T-helper 17 cell (primary cell): Measurements from ENCODE around the gene ITGA11. TPM values are rescaled to one million over a fixed set of nuclear protein-coding genes. Genes with fewer than 3 reads are reported as not detected.

Experiments used
- ATAC-seq: fragments of 150-1000 bp; cut with Tn5 transposase; 2 replicates; pipeline ENCODE4 v1.10.0; 2021; ENCODE audit warnings: mild to moderate bottlenecking, moderate library complexity
- DNase-seq, 3 donors: peaks; one replicate each; pipeline versions ENCODE4 v3.0.0 to v3.0.0-alpha.2; 2020 to 2021
- H3K9me3 ChIP-seq: one replicate; pipeline ENCODE4 v1.7.0; 2013; ENCODE audit warnings: low read length, mild to moderate bottlenecking; ENCODE audit not compliant: control insufficient read depth, poor library complexity, severe bottlenecking
- H3K27ac Mint-ChIP-seq: one replicate; pipeline ENCODE4 v1.8.0; 2022; ENCODE audit warnings: mild to moderate bottlenecking, moderate library complexity, mixed read lengths
- H3K27me3 Mint-ChIP-seq: one replicate; pipeline ENCODE4 v1.8.0; 2022; ENCODE audit warnings: mixed read lengths
- H3K36me3 Mint-ChIP-seq: one replicate; pipeline ENCODE4 v1.8.0; 2022; ENCODE audit warnings: low read depth, mixed read lengths
- H3K4me1 Mint-ChIP-seq: one replicate; pipeline ENCODE4 v1.8.0; 2022; ENCODE audit warnings: mild to moderate bottlenecking, mixed read lengths
- H3K4me3 Mint-ChIP-seq: one replicate; pipeline ENCODE4 v1.8.0; 2022; ENCODE audit warnings: mild to moderate bottlenecking, moderate library complexity, mixed read lengths
- total RNA-seq, 4 donors: library from RNA in 2 of 4; stranded (reverse) in 2 of 4; gene quantifications; one replicate each; pipeline ENCODE4 v1.2.3 and lab custom pipeline; 2022 to 2026

The ITGA11 gene
- total RNA-seq, 2 donors from 2014 or later: 0.17 TPM; not detected in 1

DNA sequence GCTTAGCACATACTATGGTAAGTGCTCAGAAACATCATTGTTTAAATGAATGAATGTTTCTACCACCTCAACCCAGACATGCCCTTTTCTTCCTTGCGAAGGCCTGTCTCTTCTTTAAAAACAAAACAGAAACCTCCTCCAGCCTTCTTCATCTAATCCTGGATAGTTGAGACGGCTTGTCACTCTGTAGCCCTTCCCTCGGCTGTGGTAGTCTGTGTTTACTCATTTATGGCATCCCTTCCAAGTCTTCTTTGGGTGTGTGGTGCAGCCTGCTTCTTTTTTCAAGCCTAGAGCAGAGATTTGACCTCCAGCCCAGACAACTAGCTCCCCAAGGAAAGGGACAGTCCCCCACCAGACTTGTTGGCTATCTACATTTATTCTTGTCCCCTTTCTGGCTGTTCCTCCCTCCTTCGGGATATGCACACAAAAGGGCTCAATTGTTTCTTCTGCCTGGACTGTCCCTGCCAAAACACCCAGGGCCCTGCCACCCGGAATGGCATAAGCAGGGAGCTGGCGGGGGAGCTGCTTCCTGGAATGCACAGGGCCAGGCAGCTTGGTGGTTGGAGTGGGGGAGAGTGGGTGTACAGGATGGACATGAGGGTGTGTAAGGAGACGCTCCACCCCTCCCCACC, 67.8 kb downstream of the ITGA11 start:
- ATAC-seq: no peak
- H3K27ac Mint-ChIP-seq: no peak overlapping the region
- H3K4me3 Mint-ChIP-seq: no peak overlapping the region

DNA sequence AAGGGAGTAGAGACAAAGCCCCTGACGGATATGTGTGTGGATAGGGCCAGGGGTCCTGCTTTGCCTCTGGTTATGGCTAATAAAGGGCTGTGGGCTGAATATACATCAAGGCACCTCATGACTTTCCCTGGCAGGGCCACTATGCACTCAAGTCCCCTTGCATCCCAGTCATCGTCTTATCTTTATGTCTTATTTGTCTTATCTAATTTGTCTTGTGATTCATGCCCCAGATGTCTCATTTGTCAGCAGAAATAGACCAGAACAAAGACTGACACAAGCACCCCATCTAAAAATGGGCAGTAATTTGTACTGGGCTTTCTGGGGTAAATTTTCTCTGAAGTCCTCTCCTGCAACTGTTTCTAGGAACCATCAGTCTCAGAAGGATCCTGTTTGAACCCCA, 68.6 kb downstream of the ITGA11 start:
- ATAC-seq: no peak
- Mint-ChIP-seq H3K4me3 (no peak overlapping the region), H3K27me3 (peaks cover 8% of the 10 kb centered on the region), H3K36me3 (no peaks in the 10 kb centered on the region), H3K27ac (no peak overlapping the region), H3K4me1 (no peaks in the 10 kb centered on the region)
- no peak for DNase-seq
- no peaks in the 10 kb centered on the region for H3K9me3 ChIP-seq

More for the DNA sequence above, 67.8 kb downstream of the ITGA11 start:
- no peak for DNase-seq
- Mint-ChIP-seq H3K36me3 (no peaks in the 10 kb centered on the region), H3K27me3 (peaks cover 14% of the 10 kb centered on the region), H3K4me1 (no peaks in the 10 kb centered on the region)
- no peaks in the 10 kb centered on the region for H3K9me3 ChIP-seq

DNA sequence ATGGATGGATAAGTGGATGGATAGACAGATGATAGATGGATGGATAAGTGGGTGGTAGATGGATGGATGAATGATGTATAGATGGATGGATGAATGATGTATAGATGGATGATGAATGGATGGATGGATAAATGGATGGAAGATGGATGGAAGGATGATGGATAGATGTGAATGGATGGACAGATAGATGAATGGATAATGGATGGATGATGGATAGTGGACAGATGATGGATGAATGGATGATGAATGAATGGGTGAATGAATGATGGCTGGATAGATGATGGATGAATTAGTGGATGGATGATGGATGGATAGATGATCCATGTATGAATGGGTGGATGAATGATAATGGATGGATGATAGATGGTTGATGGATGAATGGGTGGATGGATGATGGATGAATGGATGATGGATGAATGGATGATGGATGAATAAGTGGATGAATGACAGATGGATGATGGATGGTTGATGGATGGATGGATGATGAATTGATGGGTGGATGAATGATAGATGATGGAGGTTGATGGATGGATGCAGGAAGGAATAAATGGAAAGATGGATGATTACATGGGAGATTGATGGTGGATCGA, 69.3 kb downstream of the ITGA11 start:
- Mint-ChIP-seq H3K27me3 (peaks cover 5% of the 10 kb centered on the region), H3K27ac (no peak overlapping the region), H3K36me3 (no peaks in the 10 kb centered on the region), H3K4me3 (no peak overlapping the region), H3K4me1 (no peaks in the 10 kb centered on the region)
- ATAC-seq (no peak), DNase-seq (no peak)
- no peaks in the 10 kb centered on the region for H3K9me3 ChIP-seq

DNA sequence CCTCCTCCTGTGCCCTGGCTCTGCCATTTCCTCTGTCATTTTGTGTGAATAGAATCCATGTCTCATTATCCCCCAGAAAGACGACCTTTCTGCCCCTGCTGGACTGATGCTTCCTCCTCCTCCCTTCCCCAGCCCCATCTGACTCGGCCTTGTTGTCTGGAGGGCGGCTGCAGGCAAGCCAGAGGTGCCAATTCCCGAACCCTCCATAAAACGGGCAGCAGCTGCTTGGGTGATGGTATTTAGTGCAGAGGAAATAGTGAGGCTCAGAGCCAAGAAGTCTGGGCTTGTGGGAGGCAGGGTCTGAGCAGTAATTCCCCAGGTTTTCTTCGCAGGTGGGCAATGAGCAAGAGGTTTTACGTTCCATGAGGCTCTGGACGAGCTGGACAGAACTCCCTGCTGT, 71.2 kb downstream of the ITGA11 start:
- H3K36me3 Mint-ChIP-seq: no peaks in the 10 kb centered on the region
- ATAC-seq (no peak), DNase-seq (no peak)
- H3K9me3 ChIP-seq: no peaks in the 10 kb centered on the region
- H3K4me1 Mint-ChIP-seq: no peaks in the 10 kb centered on the region
- no peaks in the 10 kb centered on the region for H3K27me3 Mint-ChIP-seq
- H3K4me3 Mint-ChIP-seq: no peak overlapping the region
- H3K27ac Mint-ChIP-seq: no peak overlapping the region

DNA sequence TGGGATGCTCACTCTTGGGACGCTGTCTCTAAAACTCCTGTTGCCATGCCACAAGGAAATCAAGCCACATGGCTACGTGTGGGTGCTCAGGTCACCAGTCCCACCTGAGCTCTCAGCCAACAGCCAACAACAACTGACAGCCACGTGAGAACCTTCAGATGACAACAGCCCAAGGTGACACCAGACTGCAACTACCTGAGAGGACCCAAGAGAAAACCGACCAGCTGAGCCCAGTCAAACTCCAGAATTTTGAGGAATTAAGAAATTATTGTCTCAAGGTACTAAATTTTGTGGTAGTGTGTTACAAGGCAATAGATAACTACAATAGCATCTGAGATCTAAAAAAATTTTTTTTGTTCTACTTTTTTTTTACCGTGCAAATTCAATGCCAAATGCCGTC, 75.2 kb downstream of the ITGA11 start:
- H3K4me1 Mint-ChIP-seq: peaks cover 3% of the 10 kb centered on the region
- no peaks in the 10 kb centered on the region for H3K36me3 Mint-ChIP-seq
- H3K27me3 Mint-ChIP-seq: no peaks in the 10 kb centered on the region
- no peaks in the 10 kb centered on the region for H3K9me3 ChIP-seq
- no peak for DNase-seq
- no peak overlapping the region for H3K4me3 Mint-ChIP-seq
- H3K27ac Mint-ChIP-seq: no peak overlapping the region
- no peak for ATAC-seq

DNA sequence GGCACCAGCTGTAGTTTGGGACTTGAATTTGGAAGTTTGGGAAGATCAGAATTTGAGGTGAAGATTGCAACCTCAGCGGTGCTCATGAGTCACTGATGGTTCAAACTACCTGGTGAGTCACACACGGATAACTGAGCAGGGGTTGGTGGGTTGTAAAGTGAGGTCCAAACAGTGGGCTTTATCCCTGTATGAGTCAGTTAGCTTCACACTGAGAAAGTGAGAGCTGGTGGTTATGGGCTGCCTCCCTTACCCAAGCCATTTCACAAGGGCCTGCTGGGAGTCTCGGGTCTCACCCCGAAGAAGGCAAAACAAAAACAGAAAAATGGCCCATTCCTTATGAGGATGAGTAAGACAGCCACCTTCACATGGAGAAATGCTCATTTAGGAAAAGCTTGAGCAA, 77.0 kb downstream of the ITGA11 start:
- Mint-ChIP-seq H3K27me3 (no peaks in the 10 kb centered on the region), H3K4me1 (peaks cover 3% of the 10 kb centered on the region), H3K4me3 (no peak overlapping the region), H3K36me3 (no peaks in the 10 kb centered on the region), H3K27ac (no peak overlapping the region)
- H3K9me3 ChIP-seq: no peaks in the 10 kb centered on the region
- ATAC-seq (no peak), DNase-seq (no peak)

DNA sequence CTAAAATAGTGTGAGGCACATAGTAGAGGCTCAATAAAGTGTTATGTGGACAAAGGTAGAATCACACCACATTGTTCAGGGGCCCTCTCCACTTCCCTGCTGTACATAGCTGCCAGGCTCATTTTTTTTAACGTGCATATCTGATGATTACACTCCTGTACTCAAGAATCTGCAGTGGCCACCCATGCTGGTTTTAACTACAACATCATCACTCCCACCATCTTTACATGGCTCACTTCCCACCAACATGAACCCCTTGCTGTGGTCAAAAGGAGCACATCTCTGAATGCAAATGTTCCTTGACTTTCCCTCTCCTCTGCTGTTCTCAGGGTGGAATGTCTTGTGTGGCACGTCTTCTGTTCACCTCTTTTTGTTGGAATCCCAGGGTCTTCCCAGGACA, 77.7 kb downstream of the ITGA11 start:
- Mint-ChIP-seq H3K4me1 (peaks cover 3% of the 10 kb centered on the region), H3K27ac (no peak overlapping the region), H3K27me3 (no peaks in the 10 kb centered on the region), H3K4me3 (no peak overlapping the region), H3K36me3 (no peaks in the 10 kb centered on the region)
- DNase-seq: no peak
- no peaks in the 10 kb centered on the region for H3K9me3 ChIP-seq
- no peak for ATAC-seq

DNA sequence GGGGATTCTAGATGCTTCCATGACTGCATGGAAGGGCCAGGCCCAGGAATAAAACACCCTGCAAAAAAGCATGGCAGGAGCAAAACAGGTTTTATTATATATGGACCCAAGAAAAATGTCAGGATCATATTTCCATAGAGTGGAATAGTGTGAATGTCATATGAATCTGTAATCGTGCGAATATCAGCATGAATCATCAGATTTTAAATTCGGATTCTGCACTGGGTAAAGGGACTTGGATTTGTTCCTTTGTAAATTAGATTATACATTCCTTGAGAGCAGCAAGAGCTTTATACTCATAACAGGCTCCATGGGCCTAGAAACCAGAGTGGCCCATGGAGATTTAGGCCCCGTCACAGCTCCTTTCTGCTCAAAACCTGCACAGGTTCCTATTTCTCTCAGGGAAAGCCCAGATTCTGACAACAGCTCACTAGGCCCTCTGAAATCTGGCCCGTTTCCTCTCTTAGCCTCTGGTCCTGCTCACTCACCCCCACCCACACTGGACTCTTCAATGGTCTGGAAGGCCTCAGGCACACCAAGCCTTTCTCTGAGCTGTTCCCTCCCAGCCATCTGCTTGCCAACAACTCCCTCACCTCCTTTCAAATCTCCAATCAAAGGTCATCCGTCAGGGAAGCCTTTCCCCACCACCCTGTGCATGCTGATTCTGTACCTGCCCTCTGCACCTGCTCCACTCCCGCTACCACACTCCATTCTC, 78.4 kb downstream of the ITGA11 start:
- no peak overlapping the region for H3K4me3 Mint-ChIP-seq
- DNase-seq (no peak), ATAC-seq (no peak)
- peaks cover 3% of the 10 kb centered on the region for H3K4me1 Mint-ChIP-seq
- H3K9me3 ChIP-seq: no peaks in the 10 kb centered on the region
- no peaks in the 10 kb centered on the region for H3K36me3 Mint-ChIP-seq
- H3K27me3 Mint-ChIP-seq: peaks cover 2% of the 10 kb centered on the region
- no peak overlapping the region for H3K27ac Mint-ChIP-seq

DNA sequence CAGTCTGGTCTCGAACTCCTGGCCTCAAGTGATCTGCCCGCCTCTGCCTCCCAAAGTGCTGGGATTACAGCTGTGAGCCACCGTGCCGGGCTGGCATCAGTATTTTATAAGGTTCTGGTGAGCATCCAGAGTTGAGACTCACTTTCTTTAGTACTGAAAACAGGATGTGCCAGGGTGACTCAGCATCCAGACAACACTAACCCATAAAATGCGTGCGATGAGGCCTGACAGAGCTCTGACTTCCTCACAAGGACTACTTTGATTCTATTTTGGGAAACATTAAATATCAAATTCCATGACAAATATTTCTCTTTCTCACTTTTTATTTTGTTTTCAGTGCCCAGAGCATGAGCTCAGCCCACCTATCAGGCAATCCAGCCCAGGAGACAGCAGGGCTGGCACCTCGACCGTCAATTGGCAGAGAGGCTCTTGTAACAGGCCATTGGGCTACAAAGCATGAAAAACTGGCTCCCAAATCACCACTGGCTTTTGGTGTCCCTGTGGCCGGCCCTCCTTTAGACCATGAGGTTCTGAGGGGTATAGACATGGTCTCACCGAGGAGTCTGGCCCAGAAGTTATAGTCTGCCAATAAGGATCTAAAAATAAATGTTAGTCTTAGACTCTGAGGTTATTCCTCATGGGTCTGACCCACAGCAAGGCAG, 79.4 kb downstream of the ITGA11 start:
- H3K27ac Mint-ChIP-seq: peak overlapping the region; percentile 65
- peaks cover 3% of the 10 kb centered on the region for H3K4me1 Mint-ChIP-seq
- no peak for DNase-seq
- no peak for ATAC-seq
- H3K27me3 Mint-ChIP-seq: peaks cover 8% of the 10 kb centered on the region
- no peaks in the 10 kb centered on the region for H3K36me3 Mint-ChIP-seq
- H3K9me3 ChIP-seq: no peaks in the 10 kb centered on the region
- no peak overlapping the region for H3K4me3 Mint-ChIP-seq

DNA sequence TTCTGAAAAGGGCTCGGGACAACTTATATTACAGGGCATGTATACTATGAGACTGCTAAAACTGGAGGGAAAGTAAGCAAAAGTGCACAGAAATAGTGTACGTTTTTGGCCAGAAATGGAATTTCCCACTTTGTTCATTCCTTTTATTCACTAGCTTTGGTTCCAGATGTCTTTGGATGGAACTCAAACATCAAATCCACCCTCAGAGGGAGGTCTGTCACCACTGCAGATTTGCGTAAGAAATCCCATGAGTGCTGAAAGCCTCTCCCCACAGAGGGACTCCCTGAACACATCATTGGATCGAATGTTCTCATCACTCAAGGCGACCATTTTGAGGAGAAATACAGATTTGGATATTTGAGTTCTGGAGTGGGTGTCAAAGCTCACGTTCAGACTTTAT, 82.8 kb downstream of the ITGA11 start:
- no peak for DNase-seq
- Mint-ChIP-seq H3K27ac (no peak overlapping the region), H3K36me3 (no peaks in the 10 kb centered on the region), H3K27me3 (peaks cover 22% of the 10 kb centered on the region), H3K4me1 (peaks cover 9% of the 10 kb centered on the region), H3K4me3 (no peak overlapping the region)
- ATAC-seq: no peak
- no peaks in the 10 kb centered on the region for H3K9me3 ChIP-seq

DNA sequence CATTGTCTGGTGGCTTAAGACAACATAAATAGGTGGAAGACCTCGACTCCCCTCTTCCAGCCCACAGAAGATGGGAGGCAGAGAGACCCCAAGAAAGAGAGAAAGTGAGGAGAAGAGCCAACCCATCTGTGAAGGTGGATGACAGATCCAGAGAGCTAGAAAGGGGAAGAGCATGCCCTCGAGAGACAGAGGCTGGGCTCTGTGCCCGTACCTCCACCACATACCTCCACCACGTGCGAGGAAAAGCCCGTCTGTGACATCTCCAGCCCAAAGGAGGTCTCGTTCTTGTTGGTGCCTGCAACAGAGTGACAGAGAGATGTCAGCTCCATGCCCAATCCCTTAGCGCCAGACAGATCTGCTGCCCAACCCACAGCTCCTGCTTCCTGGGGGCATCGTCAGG, 83.4 kb downstream of the ITGA11 start:
- Mint-ChIP-seq H3K4me3 (no peak overlapping the region), H3K36me3 (no peaks in the 10 kb centered on the region), H3K4me1 (peaks cover 9% of the 10 kb centered on the region), H3K27me3 (peaks cover 28% of the 10 kb centered on the region), H3K27ac (no peak overlapping the region)
- DNase-seq: no peak
- ATAC-seq: no peak
- no peaks in the 10 kb centered on the region for H3K9me3 ChIP-seq

DNA sequence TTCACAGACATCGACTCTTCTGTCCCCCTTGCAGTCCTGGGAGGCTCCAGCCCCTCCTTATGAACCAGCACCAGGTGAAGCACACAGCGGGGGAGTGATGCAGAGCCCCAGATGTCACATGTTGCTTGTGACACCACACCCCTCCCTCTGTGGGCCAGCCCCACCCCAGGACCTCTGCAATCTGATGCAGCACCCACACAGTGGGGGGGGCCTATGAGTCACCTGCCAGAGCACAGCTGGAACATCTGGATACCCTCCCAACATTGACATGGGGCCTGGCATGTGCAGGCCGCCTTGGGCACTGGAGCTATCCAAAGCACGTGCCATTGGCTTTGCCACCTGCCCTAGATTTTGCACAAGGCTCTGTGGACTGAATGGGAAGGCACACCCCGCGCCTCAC, 83.9 kb downstream of the ITGA11 start:
- ATAC-seq (no peak), DNase-seq (no peak)
- Mint-ChIP-seq H3K4me3 (no peak overlapping the region), H3K36me3 (no peaks in the 10 kb centered on the region), H3K27me3 (peaks cover 33% of the 10 kb centered on the region), H3K4me1 (peaks cover 9% of the 10 kb centered on the region), H3K27ac (no peak overlapping the region)
- H3K9me3 ChIP-seq: no peaks in the 10 kb centered on the region

DNA sequence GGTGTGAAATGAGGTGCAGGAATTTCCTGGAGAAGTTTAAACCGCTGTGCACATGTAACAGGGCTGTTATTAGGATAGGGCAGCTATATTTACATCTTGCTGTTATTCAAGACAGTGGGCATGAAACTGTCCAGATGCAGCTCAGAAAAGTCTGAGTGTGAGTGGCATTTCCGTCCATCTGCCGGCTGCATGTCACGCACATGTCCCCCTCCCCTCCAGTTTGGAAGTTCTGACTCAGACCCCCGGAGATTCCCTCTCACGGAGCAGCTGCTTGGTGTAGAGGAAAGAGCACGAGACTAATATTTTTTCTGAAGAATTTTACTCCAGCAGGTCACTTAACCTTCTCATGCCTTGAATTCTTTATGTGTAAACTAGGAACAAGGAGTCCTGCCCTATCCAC, 84.6 kb downstream of the ITGA11 start:
- ATAC-seq (no peak), DNase-seq (no peak)
- peaks cover 7% of the 10 kb centered on the region for H3K4me1 Mint-ChIP-seq
- no peaks in the 10 kb centered on the region for H3K9me3 ChIP-seq
- no peak overlapping the region for H3K27ac Mint-ChIP-seq
- H3K27me3 Mint-ChIP-seq: peaks cover 35% of the 10 kb centered on the region
- H3K36me3 Mint-ChIP-seq: no peaks in the 10 kb centered on the region
- H3K4me3 Mint-ChIP-seq: no peak overlapping the region
